Aorta (tissue), 5 donors: ENCODE measurements around the gene CPSF7. TPM values are rescaled to one million over a fixed set of nuclear protein-coding genes. Genes with fewer than 3 reads are reported as not detected.
A peak's percentile ranks its signal among the peaks of the same experiment; 100 is the strongest.

Experiments
- ATAC-seq: fragments of 200-7000 bp; cut with Tn5 transposase; one replicate; pipeline ENCODE4 v1.9.1; 2022; ENCODE audit warnings: moderate library complexity; ENCODE audit not compliant: low FRiP score
- DNase-seq, 2 donors: peaks; one replicate each; pipeline ENCODE4 v3.0.0-alpha.2; 2020
- H3K27ac ChIP-seq, 2 donors: one replicate each; pipeline ENCODE4 v1.5.1; 2013; ENCODE audit warnings: low read length in 2 of 2, mild to moderate bottlenecking in 2 of 2, moderate library complexity in 2 of 2, control low read depth in 1 of 2, inconsistent platforms in 1 of 2, low read depth in 1 of 2
- H3K27me3 ChIP-seq, 2 donors: one replicate each; pipeline ENCODE4 v1.6.1; 2013; ENCODE audit warnings: control low read depth in 1 of 2, low read length in 1 of 2, mild to moderate bottlenecking in 1 of 2, moderate library complexity in 1 of 2; ENCODE audit not compliant: insufficient read depth in 2 of 2, control insufficient read depth in 1 of 2
- H3K36me3 ChIP-seq, 2 donors: one replicate each; pipeline ENCODE4 v1.6.1; 2013; ENCODE audit warnings: control low read depth in 1 of 2, low read length in 1 of 2, mild to moderate bottlenecking in 1 of 2; ENCODE audit not compliant: insufficient read depth in 2 of 2, control insufficient read depth in 1 of 2
- H3K4me1 ChIP-seq, 2 donors: one replicate each; pipeline ENCODE4 v1.6.1; 2013; ENCODE audit warnings: low read length in 2 of 2, control low read depth in 1 of 2, mild to moderate bottlenecking in 1 of 2, moderate library complexity in 1 of 2; ENCODE audit not compliant: insufficient read depth in 2 of 2, control insufficient read depth in 1 of 2
- H3K4me3 ChIP-seq, 2 donors: one replicate each; pipeline ENCODE4 v1.5.1; 2013; ENCODE audit warnings: low read length in 2 of 2, control low read depth in 1 of 2, mild to moderate bottlenecking in 1 of 2
- H3K9me3 ChIP-seq: one replicate; pipeline ENCODE4 v1.6.1; 2013; ENCODE audit warnings: mild to moderate bottlenecking, low read length; ENCODE audit not compliant: control insufficient read depth
- WGBS, 2 donors: extraction: QIAGEN DNeasy Blood & Tissue Kit; methylation state at CpG; one replicate each; pipeline ENCODE4 v1.1.7; 2013; 5-methylcytosine and 5-hydroxymethylcytosine counted together
- intact Hi-C, 2 donors: fragments of 100-400 bp; cut with DNase I; formaldehyde crosslinking; loops; one replicate each; pipeline versions ENCODE4 v1.14.2 to v1.15.0; 2022
- polyA plus RNA-seq, 2 donors: library from polyadenylated mRNA; stranded (reverse); fragments of 200-250 nt; gene quantifications; one replicate each; pipeline ENCODE4 v1.2.3, GENCODE V29; 2013
- total RNA-seq, 2 donors: library from RNA; stranded (reverse); fragmentation: NEBNext Ultra II Directional; extraction: Animal tissue kit (Norgen Biotek cat#: 25700); gene quantifications; one replicate each; pipeline ENCODE4 v1.2.1, GENCODE V29; 2021
- donor health status: healthy with polysubstance abuse.
- donor health status: Bipolar disorder and iron deficiency.
- donor health status: DM: no; HTN: no; CAD: no.
- donor health status: DM: no; HTN: no; CAD: no.
- donor health status: DM: yes; HTN: yes; CAD: no.

CPSF7 gene
- total and polyA plus RNA-seq, 4 donors, result 19.8 to 89.4 (median 65.0) TPM

GRCh38 chr11:61361237-61361740 lies 68.5 kb downstream of the CPSF7 start:
- H3K27ac ChIP-seq, result peak overlapping the region in 1 of 2 donors; percentile 94
- intact Hi-C loops, result no loop called here
- WGBS, 2 donors, result 1 to 2% methylated on average over 22 of the region's 22 CpGs
- H3K4me3 ChIP-seq, result peak overlapping the region; percentile 48 to 69
- H3K9me3 ChIP-seq, result no peaks in the 10 kb centered on the region
- no peaks in the 10 kb centered on the region for H3K4me1 ChIP-seq
- no peak for ATAC-seq
- peaks cover 0 to 8% of the 10 kb centered on the region in 2 donors for H3K36me3 ChIP-seq
- no peak for DNase-seq
- no peaks in the 10 kb centered on the region for H3K27me3 ChIP-seq

GRCh38 chr11:61359516-61359915 lies 70.3 kb downstream of the CPSF7 start:
- H3K36me3 ChIP-seq, result peaks cover 0 to 4% of the 10 kb centered on the region in 2 donors
- no peaks in the 10 kb centered on the region for H3K9me3 ChIP-seq
- DNase-seq (no peak), ATAC-seq (no peak)
- no peaks in the 10 kb centered on the region for H3K27me3 ChIP-seq
- H3K4me1 ChIP-seq, result no peaks in the 10 kb centered on the region
- WGBS, 2 donors, result 85 to 91% methylated on average over 6 of the region's 6 CpGs
- H3K27ac ChIP-seq, result no peak overlapping the region
- intact Hi-C loops, result no loop called here
- no peak overlapping the region for H3K4me3 ChIP-seq

DNA sequence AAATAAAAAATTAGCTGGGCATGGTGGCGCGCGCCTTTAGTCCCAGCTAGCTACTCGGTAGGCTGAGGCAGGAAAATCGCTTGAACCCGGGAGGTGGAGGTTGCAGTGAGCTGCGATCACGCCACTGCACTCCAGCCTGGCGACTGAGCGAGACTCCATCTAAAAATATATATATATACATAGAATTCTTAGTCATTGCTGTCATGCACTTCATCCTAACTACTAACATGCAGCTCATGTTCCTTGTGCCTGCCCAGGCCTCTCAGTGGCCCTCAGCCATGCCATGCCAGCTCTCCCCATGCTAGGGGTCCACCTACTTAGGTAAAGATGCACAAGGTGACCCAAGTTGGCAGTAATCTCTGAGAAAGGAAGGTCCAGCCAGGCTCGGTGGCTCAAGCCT lies 71.2 kb downstream of the CPSF7 start:
- DNase-seq, result no peak
- intact Hi-C loops, result no loop called here
- Histone ChIP-seq H3K36me3 (no peaks in the 10 kb centered on the region), H3K4me3 (no peak overlapping the region), H3K4me1 (no peaks in the 10 kb centered on the region), H3K27ac (no peak overlapping the region), H3K27me3 (no peaks in the 10 kb centered on the region), H3K9me3 (no peaks in the 10 kb centered on the region)
- ATAC-seq, result no peak
- 94 to 97% methylated on average over 11 of the region's 11 CpGs for WGBS, 2 donors

DNA sequence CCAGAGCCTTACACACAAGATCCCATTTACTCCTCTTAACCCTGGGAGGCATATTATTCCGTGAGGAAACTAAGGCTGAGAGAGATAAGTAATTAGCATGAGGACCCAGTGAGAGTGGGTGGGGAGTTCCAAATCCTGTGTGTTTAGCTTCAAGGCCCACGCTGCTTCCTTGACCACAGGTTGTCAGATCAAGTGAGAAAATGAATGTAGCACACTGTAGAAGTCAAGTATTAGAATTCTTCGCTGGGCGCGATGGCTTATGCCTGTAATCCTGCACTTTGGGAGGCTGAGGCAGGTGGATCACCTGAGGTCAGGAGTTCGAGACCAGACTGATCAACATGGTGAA lies 71.9 kb downstream of the CPSF7 start:
- ATAC-seq, result no peak
- 93 to 96% methylated on average over 6 of the region's 6 CpGs for WGBS, 2 donors

GRCh38 chr11:61357233-61357893 lies 72.4 kb downstream of the CPSF7 start:
- no peak overlapping the region for H3K4me3 ChIP-seq
- H3K36me3 ChIP-seq, result peaks cover 0 to 3% of the 10 kb centered on the region in 2 donors
- WGBS, 2 donors, result 93% methylated on average over 9 of the region's 9 CpGs
- no peaks in the 10 kb centered on the region for H3K27me3 ChIP-seq
- intact Hi-C loops, result no loop called here
- H3K4me1 ChIP-seq, result no peaks in the 10 kb centered on the region
- no peak for ATAC-seq
- no peak overlapping the region for H3K27ac ChIP-seq
- H3K9me3 ChIP-seq, result no peaks in the 10 kb centered on the region
- no peak for DNase-seq

More for the DNA sequence above, 71.9 kb downstream of the CPSF7 start:
- intact Hi-C loops, result no loop called here
- Histone ChIP-seq H3K27ac (no peak overlapping the region), H3K27me3 (no peaks in the 10 kb centered on the region), H3K9me3 (no peaks in the 10 kb centered on the region), H3K4me3 (no peak overlapping the region), H3K36me3 (peaks cover 0 to 1% of the 10 kb centered on the region in 2 donors), H3K4me1 (no peaks in the 10 kb centered on the region)
- DNase-seq, result no peak

- Histone ChIP-seq H3K9me3 (no peaks in the 10 kb centered on the region), H3K4me1 (no peaks in the 10 kb centered on the region), H3K4me3 (no peak overlapping the region), H3K27me3 (no peaks in the 10 kb centered on the region), H3K36me3 (peaks cover 0 to 5% of the 10 kb centered on the region in 2 donors), H3K27ac (no peak overlapping the region)
- intact Hi-C loops, result no loop called here
- DNase-seq (no peak), ATAC-seq (no peak)
- 93 to 94% methylated on average over 4 of the region's 4 CpGs for WGBS, 2 donors
Observed at GRCh38 chr11:61356706-61357105, 73.1 kb downstream of the CPSF7 start.

DNA sequence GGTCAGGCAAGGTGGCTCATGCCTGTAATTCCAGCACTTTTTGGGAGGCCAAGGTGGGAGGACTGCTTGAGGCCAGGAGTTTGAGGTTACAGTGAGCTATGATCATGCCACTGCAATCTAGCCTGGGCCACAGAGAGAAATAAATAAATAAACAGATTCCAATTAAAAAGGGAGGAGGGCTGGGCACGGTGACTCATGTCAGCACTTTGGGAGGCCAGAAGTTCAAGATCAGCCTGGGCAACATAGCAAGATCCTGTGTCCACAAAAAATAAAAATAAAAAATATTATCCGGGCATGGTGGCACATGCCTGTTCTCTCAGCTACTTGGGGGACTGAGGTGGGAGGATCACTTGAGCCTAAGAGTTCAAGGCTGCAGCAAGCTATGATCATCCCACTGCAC lies 75.6 kb downstream of the CPSF7 start:
- H3K27ac ChIP-seq, result no peak overlapping the region
- peaks cover 0 to 10% of the 10 kb centered on the region in 2 donors for H3K36me3 ChIP-seq
- WGBS, 2 donors, result 77 to 87% methylated on average over 2 of the region's 2 CpGs
- no peaks in the 10 kb centered on the region for H3K27me3 ChIP-seq
- no peak for ATAC-seq
- H3K4me3 ChIP-seq, result no peak overlapping the region
- no peak for DNase-seq
- H3K4me1 ChIP-seq, result no peaks in the 10 kb centered on the region
- intact Hi-C loops, result no loop called here
- no peaks in the 10 kb centered on the region for H3K9me3 ChIP-seq

DNA sequence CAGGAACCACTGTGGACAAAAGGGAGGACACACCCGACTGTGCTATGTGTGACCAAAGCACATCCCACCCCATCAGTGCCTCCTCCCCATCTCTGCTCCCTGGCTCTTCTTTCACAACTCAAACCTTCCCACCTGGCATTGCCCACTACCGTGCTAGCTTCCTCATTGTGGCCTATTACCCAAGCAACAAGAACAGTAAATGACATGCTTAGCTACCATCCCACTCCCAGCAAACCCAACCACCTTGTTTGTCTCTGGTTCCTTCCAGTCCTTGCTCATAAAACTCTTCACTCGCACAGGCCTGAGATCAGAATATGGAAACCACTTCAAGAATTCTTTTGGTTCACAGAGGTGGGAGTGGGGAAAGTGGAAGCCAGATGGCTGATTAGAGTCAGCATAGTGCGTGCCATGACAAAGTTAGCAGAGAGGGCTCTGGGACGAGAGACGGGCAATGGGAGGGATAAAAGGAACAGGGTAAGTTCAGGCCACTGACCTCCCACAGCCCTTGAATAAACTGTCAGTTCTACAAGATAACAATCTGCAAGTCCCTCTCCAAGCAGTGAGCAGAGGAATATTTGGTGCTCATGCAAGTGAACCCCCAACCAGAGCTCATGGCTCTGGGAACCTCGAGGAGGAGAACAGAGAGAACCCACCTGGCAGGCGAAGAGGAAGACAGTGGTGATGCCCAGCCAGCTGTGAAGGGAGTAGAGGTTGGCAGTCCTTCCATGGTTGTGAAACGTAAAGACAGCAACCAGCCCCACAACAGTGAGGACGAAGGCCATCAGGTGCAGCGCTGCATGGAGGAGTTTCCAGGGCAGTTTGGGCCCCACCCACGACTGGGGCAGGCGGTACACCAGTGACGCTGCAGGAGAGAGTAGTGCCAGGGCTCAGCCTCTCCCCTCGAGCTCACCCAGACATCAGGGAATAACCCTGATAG lies 76.4 kb downstream of the CPSF7 start:
- H3K36me3 ChIP-seq, result peaks cover 0 to 15% of the 10 kb centered on the region in 2 donors
- no peak overlapping the region for H3K27ac ChIP-seq
- H3K4me3 ChIP-seq, result no peak overlapping the region
- intact Hi-C loops, result no loop called here
- no peaks in the 10 kb centered on the region for H3K27me3 ChIP-seq
- ATAC-seq, result no peak
- DNase-seq, result peak in 1 of 2 donors; percentile 33
- no peaks in the 10 kb centered on the region for H3K9me3 ChIP-seq
- WGBS, 2 donors, result 87 to 92% methylated on average over 15 of the region's 15 CpGs
- no peaks in the 10 kb centered on the region for H3K4me1 ChIP-seq
